Esophagus muscularis mucosa (tissue), 4 donors: ENCODE results near the gene MRTFA. TPM values are rescaled to one million over a fixed set of nuclear protein-coding genes. Genes with fewer than 3 reads are reported as not detected.
A peak's percentile ranks its signal among the peaks of the same experiment; 100 is the strongest.

ENCODE experiments used
- DNase-seq: peaks from one replicate; pipeline ENCODE4 v3.0.0-alpha.2; 2017; ENCODE audit errors: extremely low spot score
- H3K27ac ChIP-seq, 4 donors: fragments of 200-600 bp; sonication (generic); replicated peaks in 1 of 4; 1 replicate in 3 of 4; 2 replicates in 1 of 4; pipeline ENCODE4 v1.5.1; 2016 to 2019; ENCODE audit warnings: mild to moderate bottlenecking in 1 of 4
- H3K27me3 ChIP-seq, 4 donors: fragments of 200-600 bp; sonication (generic); one replicate each; pipeline versions ENCODE4 v1.5.1 to v1.6.0; 2016 to 2019
- H3K36me3 ChIP-seq, 4 donors: fragments of 200-600 bp; sonication (generic); one replicate each; pipeline ENCODE4 v1.5.1; 2016 to 2019
- H3K4me1 ChIP-seq, 4 donors: fragments of 200-600 bp; sonication (generic); one replicate each; pipeline ENCODE4 v1.5.1; 2016 to 2019
- H3K4me3 ChIP-seq, 4 donors: fragments of 200-600 bp; sonication (generic); 1 replicate in 2 of 4; 2 replicates in 2 of 4; pipeline ENCODE4 v1.5.1; 2016 to 2019; ENCODE audit warnings: mild to moderate bottlenecking in 4 of 4, moderate library complexity in 1 of 4
- H3K9me3 ChIP-seq, 4 donors: fragments of 200-600 bp; sonication (generic); 1 replicate in 3 of 4; 2 replicates in 1 of 4; pipeline ENCODE4 v1.5.1; 2016 to 2019
- EP300 ChIP-seq: sonication (generic); formaldehyde crosslinking; IDR thresholded peaks from one replicate; pipeline ENCODE4 v1.6.1; 2017; ENCODE audit warnings: antibody characterized with exemption
- POLR2A ChIP-seq: fragments of 450-650 bp; IDR thresholded peaks from one replicate; pipeline ENCODE4 v1.6.1; 2017; ENCODE audit warnings: antibody characterized with exemption, moderate library complexity, mild to moderate bottlenecking, low read depth
- POLR2AphosphoS5 ChIP-seq, 2 donors: sonication (generic); formaldehyde crosslinking; IDR thresholded peaks; one replicate each; pipeline ENCODE4 v1.6.1; 2017; ENCODE audit warnings: antibody characterized with exemption in 2 of 2
- WGBS: methylation state at CpG from one replicate; pipeline ENCODE4 v1.1.5; 2018; 5-methylcytosine and 5-hydroxymethylcytosine counted together
- intact Hi-C: fragments of 100-400 bp; cut with DNase I; formaldehyde crosslinking; loops from one replicate; pipeline ENCODE4 v1.15.1; 2023
- total RNA-seq, 4 donors: library from RNA; depleted of rRNA; stranded (reverse); fragments of >200 nt; gene quantifications; one replicate each; pipeline versions ENCODE4 v1.1.0 to v1.2.1, GENCODE V29; 2016
- TF ChIP-seq, protein P1 (sequence below), 3 experiments: fragments of 200-600 bp in 2 of 3; fragments of 450-650 bp in 1 of 3; sonication (generic) in 2 of 3; IDR thresholded peaks; one replicate each; pipeline ENCODE4 v1.5.1; 2017 to 2019; ENCODE audit warnings: antibody characterized with exemption in 3 of 3, mild to moderate bottlenecking in 2 of 3, moderate library complexity in 1 of 3

Gene MRTFA
- total RNA-seq, 4 donors from 2014 or later = 55.6 to 88.7 (median 73.6) TPM

DNA sequence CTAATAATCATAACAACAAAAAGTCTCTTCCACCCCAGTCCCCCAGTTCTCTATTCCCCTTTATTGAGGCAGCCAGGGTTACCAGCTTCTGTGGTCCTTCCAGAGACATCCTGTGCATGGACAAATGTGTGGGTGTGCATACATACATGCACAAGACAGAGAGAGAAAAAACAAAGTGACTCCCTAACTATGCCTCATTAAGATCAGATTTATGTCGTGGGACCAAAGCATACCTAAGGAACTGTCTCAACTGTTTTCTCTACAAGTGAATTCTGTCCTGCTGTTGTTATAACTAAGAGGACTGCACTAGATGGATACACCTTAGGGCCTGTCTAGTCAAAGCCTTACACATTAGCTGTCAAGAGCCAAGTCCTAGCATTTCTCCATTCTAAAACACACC, 106.7 kb downstream of the MRTFA start:
- TF ChIP-seq EP300 (no peak), POLR2AphosphoS5 (IDR thresholded peaks at IDR 0.05) (no peak), POLR2A (no peak)
- TF ChIP-seq, protein P1, sequence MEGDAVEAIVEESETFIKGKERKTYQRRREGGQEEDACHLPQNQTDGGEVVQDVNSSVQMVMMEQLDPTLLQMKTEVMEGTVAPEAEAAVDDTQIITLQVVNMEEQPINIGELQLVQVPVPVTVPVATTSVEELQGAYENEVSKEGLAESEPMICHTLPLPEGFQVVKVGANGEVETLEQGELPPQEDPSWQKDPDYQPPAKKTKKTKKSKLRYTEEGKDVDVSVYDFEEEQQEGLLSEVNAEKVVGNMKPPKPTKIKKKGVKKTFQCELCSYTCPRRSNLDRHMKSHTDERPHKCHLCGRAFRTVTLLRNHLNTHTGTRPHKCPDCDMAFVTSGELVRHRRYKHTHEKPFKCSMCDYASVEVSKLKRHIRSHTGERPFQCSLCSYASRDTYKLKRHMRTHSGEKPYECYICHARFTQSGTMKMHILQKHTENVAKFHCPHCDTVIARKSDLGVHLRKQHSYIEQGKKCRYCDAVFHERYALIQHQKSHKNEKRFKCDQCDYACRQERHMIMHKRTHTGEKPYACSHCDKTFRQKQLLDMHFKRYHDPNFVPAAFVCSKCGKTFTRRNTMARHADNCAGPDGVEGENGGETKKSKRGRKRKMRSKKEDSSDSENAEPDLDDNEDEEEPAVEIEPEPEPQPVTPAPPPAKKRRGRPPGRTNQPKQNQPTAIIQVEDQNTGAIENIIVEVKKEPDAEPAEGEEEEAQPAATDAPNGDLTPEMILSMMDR (IDR thresholded peaks at IDR 0.05) = no peak
- DNase-seq = no peak

DNA sequence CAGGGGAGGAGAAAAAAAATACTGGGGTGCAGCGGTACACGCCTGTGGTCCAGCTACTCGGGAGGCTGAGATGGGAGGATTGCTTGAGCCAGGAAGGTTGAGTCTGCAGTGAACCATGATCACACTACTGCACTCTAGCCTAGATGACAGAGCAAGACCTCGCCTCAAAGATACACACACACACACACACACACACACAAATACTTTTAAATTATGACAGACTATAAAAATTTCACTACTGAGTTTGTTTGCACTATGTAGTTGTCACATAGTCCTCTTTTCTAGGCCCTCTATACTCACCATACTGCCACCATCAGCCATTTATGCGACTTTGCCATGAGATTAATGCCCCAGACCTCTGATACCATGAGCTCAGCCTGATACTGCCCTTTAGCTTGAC, 109.6 kb downstream of the MRTFA start:
- Histone ChIP-seq H3K36me3 (no peaks in the 10 kb centered on the region), H3K9me3 (no peaks in the 10 kb centered on the region), H3K27me3 (no peaks in the 10 kb centered on the region), H3K4me3 (no peak overlapping the region), H3K27ac (no peak overlapping the region), H3K4me1 (peaks cover 3 to 41% (median 31%) of the 10 kb centered on the region in 4 donors)
- WGBS = 97% methylated on average over 5 of the region's 5 CpGs
- intact Hi-C loops = no loop called here
- DNase-seq = no peak
- TF ChIP-seq POLR2A (no peak), POLR2AphosphoS5 (IDR thresholded peaks at IDR 0.05) (no peak), EP300 (no peak)
- TF ChIP-seq, protein P1 (IDR thresholded peaks at IDR 0.05) = no peak

More for the DNA sequence above, 106.7 kb downstream of the MRTFA start:
- peaks cover 31 to 57% (median 50%) of the 10 kb centered on the region in 4 donors for H3K4me1 ChIP-seq
- intact Hi-C loops = no loop called here
- H3K27ac ChIP-seq = no peak overlapping the region
- 80% methylated on average over 1 of the region's 1 CpG for WGBS
- H3K27me3 ChIP-seq = no peaks in the 10 kb centered on the region
- no peaks in the 10 kb centered on the region for H3K36me3 ChIP-seq
- H3K4me3 ChIP-seq = no peak overlapping the region
- H3K9me3 ChIP-seq = no peaks in the 10 kb centered on the region

DNA sequence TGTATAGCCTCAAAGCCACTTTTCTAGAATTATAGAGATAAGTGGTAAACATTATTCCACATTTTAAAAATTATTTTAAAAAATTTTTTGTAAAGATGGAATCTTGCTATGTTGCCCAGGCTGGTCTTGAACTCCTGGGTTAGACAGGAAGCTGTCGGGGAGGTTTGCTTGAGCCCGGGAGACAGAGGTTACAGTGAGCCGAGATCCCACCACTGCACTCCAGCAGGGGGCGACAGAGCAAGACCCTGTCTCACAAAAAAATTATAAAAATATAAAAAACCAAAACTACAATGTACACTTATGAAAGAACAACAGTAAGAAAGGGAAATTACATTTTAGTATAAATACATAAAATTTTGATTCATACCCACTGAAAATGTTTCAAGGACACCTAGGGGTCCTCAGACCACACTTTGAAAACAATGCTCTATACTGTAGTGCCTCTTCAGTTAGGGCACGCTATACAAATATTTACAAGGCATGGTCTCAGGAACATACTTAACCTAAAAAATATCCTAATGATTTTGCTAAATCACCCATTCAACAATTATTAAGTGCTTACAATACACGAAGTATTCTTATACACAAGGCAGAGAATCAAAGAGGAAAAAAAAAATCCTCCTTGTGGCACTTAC, 111.2 kb downstream of the MRTFA start:
- TF ChIP-seq POLR2AphosphoS5 (IDR thresholded peaks at IDR 0.05) = no peak
- TF ChIP-seq, protein P1 (IDR thresholded peaks at IDR 0.05) = peak; percentile 65 to 75 (median 74)
- Histone ChIP-seq H3K9me3 (no peaks in the 10 kb centered on the region), H3K36me3 (no peaks in the 10 kb centered on the region), H3K27ac (no peak overlapping the region), H3K4me1 (peaks cover 6 to 28% (median 22%) of the 10 kb centered on the region in 4 donors), H3K4me3 (no peak overlapping the region), H3K27me3 (no peaks in the 10 kb centered on the region)
- no peak for DNase-seq
- intact Hi-C loops = loop anchor here (2.0 kb wide), 1 partner anchor 121 kb away; no protein-coding TSS in a partner anchor
- WGBS = 45% methylated on average over 6 of the region's 6 CpGs

DNA sequence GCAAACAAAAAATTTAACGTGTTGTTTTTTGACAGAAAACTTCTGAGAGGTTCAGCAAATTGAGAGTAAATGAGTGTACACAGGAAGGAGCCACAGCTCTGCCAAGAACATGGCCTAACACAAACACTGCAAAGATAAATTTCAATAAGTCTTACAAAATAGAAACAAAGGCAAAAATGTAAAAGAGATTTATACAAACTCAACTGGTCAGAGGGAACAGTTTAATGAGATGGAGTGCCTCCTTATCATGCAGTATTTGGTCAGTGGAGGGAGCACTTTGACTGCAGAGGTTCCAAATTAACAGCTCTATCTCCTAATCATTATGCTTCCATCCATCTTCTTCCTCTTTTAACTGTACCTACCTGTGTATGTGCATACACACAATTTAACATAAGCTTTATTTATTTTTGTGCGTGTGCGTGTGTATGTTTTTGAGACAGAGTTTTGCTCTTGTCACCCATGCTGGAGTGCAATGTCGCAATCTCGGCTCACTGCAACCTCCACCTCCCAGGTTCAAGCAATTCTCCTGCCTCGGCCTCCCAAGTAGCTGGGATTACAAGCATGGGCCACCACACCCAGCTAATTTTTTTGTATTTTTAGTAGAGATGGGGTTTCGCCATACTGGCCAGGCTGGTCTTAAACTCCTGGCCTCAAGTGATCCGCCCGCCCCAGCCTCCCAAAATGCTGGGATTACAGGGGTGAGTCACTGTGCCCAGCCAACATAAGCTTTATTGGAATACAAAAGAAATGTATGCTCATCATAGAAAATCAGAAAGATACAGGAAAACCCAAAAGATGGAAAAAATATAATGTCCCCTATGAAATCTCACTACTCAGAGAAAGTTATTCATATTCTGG, 111.9 kb downstream of the MRTFA start:
- H3K27me3 ChIP-seq = no peaks in the 10 kb centered on the region

More for the DNA sequence above, 111.9 kb downstream of the MRTFA start:
- Histone ChIP-seq H3K4me3 (no peak overlapping the region), H3K4me1 (peaks cover 6 to 21% (median 16%) of the 10 kb centered on the region in 4 donors), H3K36me3 (no peaks in the 10 kb centered on the region), H3K27ac (no peak overlapping the region), H3K9me3 (no peaks in the 10 kb centered on the region)
- WGBS = 91% methylated on average over 9 of the region's 9 CpGs
- no peak for TF ChIP-seq POLR2A
- TF ChIP-seq, protein P1 (IDR thresholded peaks at IDR 0.05) = peak in 2 of 3 experiments; percentile 10 to 24
- no peak for TF ChIP-seq EP300
- no peak for TF ChIP-seq POLR2AphosphoS5 (IDR thresholded peaks at IDR 0.05)
- intact Hi-C loops = loop anchor here (2.0 kb wide), 1 partner anchor 122 kb away; no protein-coding TSS in a partner anchor
- DNase-seq = no peak
